Activated naive CD8-positive, alpha-beta T cell treated with anti-CD3 and anti-CD28 coated beads, Interleukin-2, amount 50 U/mL, for 16 hours (primary cell): ENCODE results near the gene DNAJC25.

ENCODE experiments used
- DNase-seq: peaks from one replicate; pipeline ENCODE4 v3.0.0-alpha.2; 2020; ENCODE audit warnings: low read depth, low spot score

DNAJC25 gene

GRCh38 chr9:111627260-111627963 is 3.7 kb upstream of the DNAJC25 start:
- DNase-seq = no peak

- DNase-seq = no peak
Measured at GRCh38 chr9:111628411-111628810, 2.7 kb upstream of the DNAJC25 start.

GRCh38 chr9:111630182-111630963 is 761 bp upstream of the DNAJC25 start:
- no peak for DNase-seq

- no peak for DNase-seq
Measured at GRCh38 chr9:111630964-111631213, 245 bp upstream of the DNAJC25 start.

- no peak for DNase-seq
Measured at GRCh38 chr9:111632060-111632459, 926 bp downstream of the DNAJC25 start.

GRCh38 chr9:111632695-111633388 is 1.7 kb downstream of the DNAJC25 start:
- no peak for DNase-seq

GRCh38 chr9:111633389-111633736 is 2.2 kb downstream of the DNAJC25 start:
- no peak for DNase-seq

DNA sequence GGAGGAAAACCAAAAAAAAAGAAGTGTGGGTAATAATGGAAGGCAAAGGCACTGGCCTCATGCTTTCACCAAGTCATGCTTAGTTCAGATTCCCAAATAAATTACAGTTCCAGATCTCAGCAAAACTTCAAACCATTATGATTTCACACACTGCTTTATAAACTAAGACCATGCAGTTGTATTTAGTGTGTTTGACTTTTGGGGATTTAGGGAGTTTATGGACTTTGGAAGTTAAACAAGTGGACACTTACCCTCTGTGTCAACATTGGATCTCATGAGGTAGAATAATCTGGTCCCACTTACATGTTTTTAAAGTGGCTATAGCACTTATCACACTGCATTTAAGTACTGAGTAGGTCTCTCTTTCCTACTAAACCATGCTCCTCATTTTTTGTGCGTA is 3.7 kb downstream of the DNAJC25 start:
- DNase-seq = no peak

GRCh38 chr9:111637421-111637950 is 6.4 kb downstream of the DNAJC25 start:
- DNase-seq = no peak

- DNase-seq = no peak
Measured at GRCh38 chr9:111644195-111644772, 13.2 kb downstream of the DNAJC25 start.

- DNase-seq = no peak
Measured at GRCh38 chr9:111645806-111646205, 14.7 kb downstream of the DNAJC25 start.

DNA sequence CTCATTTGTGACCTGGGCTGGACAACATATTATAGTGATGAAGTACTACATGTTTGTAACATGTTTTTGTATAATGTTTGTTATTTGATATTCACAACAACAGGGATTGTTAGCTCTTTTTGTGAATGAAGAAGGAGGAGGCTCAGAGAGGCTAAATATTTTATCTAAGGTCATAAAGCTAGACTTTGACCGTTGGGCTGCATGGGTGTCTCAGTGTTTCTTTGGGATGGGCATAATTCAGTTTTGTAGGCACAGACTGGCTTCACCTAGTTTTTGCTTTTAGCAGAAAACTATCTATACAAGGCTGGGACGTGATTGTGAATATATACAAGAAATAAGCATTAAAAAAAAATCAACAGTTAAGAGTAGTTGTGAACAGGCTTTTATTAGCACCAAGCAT is 15.3 kb downstream of the DNAJC25 start:
- no peak for DNase-seq

- DNase-seq = no peak
Measured at GRCh38 chr9:111648066-111648465, 16.9 kb downstream of the DNAJC25 start.

DNA sequence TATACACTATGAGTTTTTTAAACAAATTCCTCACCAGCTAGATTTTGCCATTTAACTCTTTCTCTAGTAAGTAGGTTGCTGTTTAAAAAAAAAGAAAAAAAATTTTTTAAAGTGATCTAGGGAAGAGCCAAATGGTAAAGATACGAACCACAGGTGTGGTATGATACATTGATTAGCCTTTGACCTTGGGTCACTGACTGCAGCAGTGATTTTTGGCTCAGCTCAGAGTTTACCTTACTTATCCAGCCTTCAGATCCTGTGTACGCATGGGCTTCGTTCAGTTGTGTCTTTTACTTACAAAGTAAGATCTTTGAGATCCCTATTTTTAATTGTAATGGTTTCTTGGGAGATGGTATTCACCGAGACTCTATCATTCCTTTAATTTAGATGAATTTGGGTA is 17.9 kb downstream of the DNAJC25 start:
- DNase-seq = no peak

GRCh38 chr9:111657051-111657450 is 25.9 kb downstream of the DNAJC25 start:
- no peak for DNase-seq

- no peak for DNase-seq
Measured at GRCh38 chr9:111658943-111659342, 27.8 kb downstream of the DNAJC25 start.

DNA sequence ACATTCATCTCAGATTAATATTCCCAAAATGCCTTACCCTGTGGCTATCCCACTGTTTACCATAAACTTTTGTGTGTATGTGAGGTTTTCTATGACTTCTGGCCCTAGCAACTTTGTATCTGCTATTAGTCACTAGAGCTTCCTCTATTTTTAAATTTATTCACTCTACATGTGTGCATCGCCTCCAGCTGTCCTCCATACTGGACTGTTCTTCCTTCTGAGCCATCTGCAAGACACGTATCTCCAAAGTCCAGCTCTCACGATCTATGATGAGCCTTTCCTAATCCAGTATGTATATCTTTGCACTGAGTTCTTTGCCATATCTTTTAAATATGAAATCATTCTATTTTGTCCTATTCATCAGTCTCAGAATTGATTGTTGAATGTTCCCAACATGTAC is 28.6 kb downstream of the DNAJC25 start:
- DNase-seq = no peak

- DNase-seq = peak; percentile 37
Measured at GRCh38 chr9:111661150-111661801, 30.1 kb downstream of the DNAJC25 start, which contains the start of gene GNG10. TSS of gene GNG10 (plus strand) at chr9:111661605. CDS start at chr9:111661635, 30 bp downstream.

GRCh38 chr9:111661802-111662521 is 30.8 kb downstream of the DNAJC25 start:
- peak; percentile 9 for DNase-seq

DNA sequence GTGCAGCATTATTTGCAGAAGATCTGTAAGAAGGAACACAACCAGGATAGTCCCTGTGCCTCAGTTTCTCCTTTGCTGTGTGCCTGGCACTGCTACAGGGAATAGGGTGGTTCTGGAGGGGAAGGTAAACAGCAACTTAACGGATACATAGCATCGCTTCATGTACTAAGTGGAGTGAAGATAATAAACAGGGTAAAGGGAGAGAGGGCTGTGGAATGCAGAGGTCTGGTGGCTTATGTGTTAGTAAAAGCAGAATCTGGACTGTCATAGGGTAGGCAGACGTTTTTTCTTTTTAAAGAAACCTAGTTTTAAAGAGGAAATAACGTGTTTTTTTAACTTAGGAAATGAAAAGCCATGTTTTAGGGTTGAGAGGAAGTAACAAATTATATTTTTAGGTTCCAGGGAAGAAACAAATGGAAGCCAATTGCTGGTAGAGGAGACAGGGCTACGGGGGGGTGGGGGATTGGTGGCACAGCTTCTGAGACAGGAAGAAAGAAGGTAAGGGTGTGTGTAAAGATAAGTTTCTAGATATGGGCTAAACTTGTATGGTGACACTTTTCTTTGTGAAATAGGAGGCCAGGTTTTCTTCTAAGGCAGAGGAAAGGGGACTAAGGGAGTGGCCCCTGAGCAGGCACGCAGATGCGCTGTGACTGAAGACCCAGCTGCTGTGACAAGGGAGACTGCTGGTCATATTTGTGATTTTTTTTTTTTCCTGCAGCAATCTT is 31.6 kb downstream of the DNAJC25 start:
- no peak for DNase-seq
